ENCODE results near the gene VAC14.

VAC14 gene

GRCh38 chr16:70663524-70664324, 137.2 kb downstream of the VAC14 start:
- DNase-seq (ENCODE audit: low read depth in 2 of 2): no peak

GRCh38 chr16:70662991-70663523, 137.9 kb downstream of the VAC14 start:
- no peak for DNase-seq (ENCODE audit: low read depth in 2 of 2)

GRCh38 chr16:70661918-70662641, 138.9 kb downstream of the VAC14 start:
- DNase-seq (ENCODE audit: low read depth in 2 of 2): no peak

- DNase-seq (ENCODE audit: low read depth in 2 of 2): no peak
Measured at GRCh38 chr16:70661534-70661917, 139.4 kb downstream of the VAC14 start.

- DNase-seq (ENCODE audit: low read depth in 2 of 2): no peak
Measured at GRCh38 chr16:70660672-70661350, 140.1 kb downstream of the VAC14 start.

- DNase-seq (ENCODE audit: low read depth in 2 of 2): no peak
Measured at GRCh38 chr16:70659953-70660671, 140.8 kb downstream of the VAC14 start.

- DNase-seq (ENCODE audit: low read depth in 2 of 2): no peak
Measured at GRCh38 chr16:70659546-70659945, 141.4 kb downstream of the VAC14 start.

GRCh38 chr16:70658921-70659320, 142.0 kb downstream of the VAC14 start:
- no peak for DNase-seq (ENCODE audit: low read depth in 2 of 2)

- DNase-seq (ENCODE audit: low read depth in 2 of 2): no peak
Measured at GRCh38 chr16:70657956-70658355, 143.0 kb downstream of the VAC14 start.

GRCh38 chr16:70656712-70657263, 144.2 kb downstream of the VAC14 start:
- no peak for DNase-seq (ENCODE audit: low read depth in 2 of 2)

GRCh38 chr16:70656065-70656711, 144.8 kb downstream of the VAC14 start:
- DNase-seq (ENCODE audit: low read depth in 2 of 2): no peak

- DNase-seq (ENCODE audit: low read depth in 2 of 2): peak; percentile 61 to 73
Measured at GRCh38 chr16:70653809-70654771, 146.9 kb downstream of the VAC14 start.

GRCh38 chr16:70653406-70653805, 147.6 kb downstream of the VAC14 start:
- no peak for DNase-seq (ENCODE audit: low read depth in 2 of 2)

GRCh38 chr16:70652322-70652721, 148.6 kb downstream of the VAC14 start:
- DNase-seq (ENCODE audit: low read depth in 2 of 2): no peak

GRCh38 chr16:70651524-70651923, 149.4 kb downstream of the VAC14 start:
- no peak for DNase-seq (ENCODE audit: low read depth in 2 of 2)

GRCh38 chr16:70650216-70650615, 150.7 kb downstream of the VAC14 start:
- no peak for DNase-seq (ENCODE audit: low read depth in 2 of 2)

GRCh38 chr16:70649300-70649699, 151.7 kb downstream of the VAC14 start:
- no peak for DNase-seq (ENCODE audit: low read depth in 2 of 2)

GRCh38 chr16:70648606-70649005, 152.4 kb downstream of the VAC14 start:
- DNase-seq (ENCODE audit: low read depth in 2 of 2): no peak

GRCh38 chr16:70647441-70648359, 153.3 kb downstream of the VAC14 start:
- DNase-seq (ENCODE audit: low read depth in 2 of 2): no peak

All from stimulated activated CD4-positive, alpha-beta T cell treated with anti-CD3 and anti-CD28 coated beads, Interleukin-1b, Interleukin-23, amount 100 ng/mL, for 4 hours (primary cell).